Measurements from ENCODE around the gene POU2F3.

- TF ChIP-seq POLR2A (IDR thresholded peaks at IDR 0.05): no peak
- TF ChIP-seq CTCF (IDR thresholded peaks at IDR 0.05): no peak
Observed at GRCh38 chr11:120338107-120338933, 98.4 kb downstream of the POU2F3 start.

Measured in esophagus squamous epithelium (tissue), 4 donors.